Spleen (tissue), 7 donors: ENCODE results near the gene ZRANB1.

Source experiments
- POLR2A ChIP-seq, 3 donors: fragments of 450-650 bp; IDR thresholded peaks; one replicate each; pipeline ENCODE4 v1.5.1; 2017; ENCODE audit warnings: antibody characterized with exemption in 3 of 3, mild to moderate bottlenecking in 1 of 3
- POLR2AphosphoS5 ChIP-seq, 3 donors: sonication (generic); formaldehyde crosslinking; IDR thresholded peaks; one replicate each; pipeline ENCODE4 v1.5.1; 2017; ENCODE audit warnings: antibody characterized with exemption in 3 of 3
- TF ChIP-seq, protein P1 (sequence below), 11 experiments: fragments of 200-600 bp in 7 of 11; fragments of 450-650 bp in 4 of 11; sonication (generic) in 4 of 11; IDR thresholded peaks in 8 of 11; conservative IDR thresholded peaks in 3 of 11; 1 replicate in 7 of 11; 2 replicates in 4 of 11; pipeline versions ENCODE4 v1.4.0 to v1.8.0; 2016 to 2021; ENCODE audit warnings: antibody characterized with exemption in 11 of 11, inconsistent platforms in 4 of 11, mild to moderate bottlenecking in 1 of 11
- donor health status: DM: no; HTN: no; CAD: no; lungs with moderate emphysema.
- donor health status: DM: no; HTN: no; CAD: no.
- donor health status: DM: no; HTN: no; CAD: no.

DNA sequence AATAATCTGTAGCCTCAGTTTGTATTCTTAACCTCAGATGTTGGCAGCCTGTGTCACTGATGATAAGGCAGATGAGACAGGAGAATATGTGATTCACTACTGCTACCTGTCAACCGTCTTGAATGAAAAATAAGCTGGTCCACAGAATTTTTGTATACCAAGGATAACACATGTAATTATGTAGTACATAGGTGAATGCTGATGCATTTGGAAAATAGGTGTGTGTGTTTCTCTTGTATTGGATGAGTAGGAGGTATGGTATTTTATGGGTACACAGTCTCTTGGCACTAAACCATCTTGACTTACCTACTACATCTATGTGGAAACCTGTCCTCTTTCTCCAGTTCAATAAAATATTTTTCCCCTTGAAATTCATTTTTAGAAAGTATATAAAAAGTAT, 20.7 kb upstream of the ZRANB1 start:
- TF ChIP-seq, protein P1, sequence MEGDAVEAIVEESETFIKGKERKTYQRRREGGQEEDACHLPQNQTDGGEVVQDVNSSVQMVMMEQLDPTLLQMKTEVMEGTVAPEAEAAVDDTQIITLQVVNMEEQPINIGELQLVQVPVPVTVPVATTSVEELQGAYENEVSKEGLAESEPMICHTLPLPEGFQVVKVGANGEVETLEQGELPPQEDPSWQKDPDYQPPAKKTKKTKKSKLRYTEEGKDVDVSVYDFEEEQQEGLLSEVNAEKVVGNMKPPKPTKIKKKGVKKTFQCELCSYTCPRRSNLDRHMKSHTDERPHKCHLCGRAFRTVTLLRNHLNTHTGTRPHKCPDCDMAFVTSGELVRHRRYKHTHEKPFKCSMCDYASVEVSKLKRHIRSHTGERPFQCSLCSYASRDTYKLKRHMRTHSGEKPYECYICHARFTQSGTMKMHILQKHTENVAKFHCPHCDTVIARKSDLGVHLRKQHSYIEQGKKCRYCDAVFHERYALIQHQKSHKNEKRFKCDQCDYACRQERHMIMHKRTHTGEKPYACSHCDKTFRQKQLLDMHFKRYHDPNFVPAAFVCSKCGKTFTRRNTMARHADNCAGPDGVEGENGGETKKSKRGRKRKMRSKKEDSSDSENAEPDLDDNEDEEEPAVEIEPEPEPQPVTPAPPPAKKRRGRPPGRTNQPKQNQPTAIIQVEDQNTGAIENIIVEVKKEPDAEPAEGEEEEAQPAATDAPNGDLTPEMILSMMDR (IDR thresholded peaks at IDR 0.05 in 8 of 11, conservative IDR thresholded peaks at IDR 0.05 in 3 of 11): no peak
- no peak for TF ChIP-seq POLR2A (IDR thresholded peaks at IDR 0.05)
- no peak for TF ChIP-seq POLR2AphosphoS5 (IDR thresholded peaks at IDR 0.05)
